GM13976 (cell line): ENCODE data around the gene CENPU.

Experiments used
- DNase-seq: peaks from one replicate; pipeline ENCODE4 v3.0.0; 2012; ENCODE audit warnings: low spot score
- in situ Hi-C: fragments of 300-500 bp; cut with MboI; formaldehyde crosslinking; loops from one replicate; pipeline ENCODE4 v1.12.0; 2022; ENCODE audit warnings: low sequenced_read_pairs, mixed read lengths, inconsistent platforms; ENCODE audit not compliant: unreplicated experiment
- TF ChIP-seq, protein P1 (sequence below): IDR thresholded peaks from 2 replicates; pipeline ENCODE4 v1.5.1; 2012; ENCODE audit warnings: borderline replicate concordance, mild to moderate bottlenecking; ENCODE audit not compliant: insufficient read depth; ENCODE audit errors: extremely low read depth, missing control alignments, control extremely low read depth

Gene CENPU

DNA sequence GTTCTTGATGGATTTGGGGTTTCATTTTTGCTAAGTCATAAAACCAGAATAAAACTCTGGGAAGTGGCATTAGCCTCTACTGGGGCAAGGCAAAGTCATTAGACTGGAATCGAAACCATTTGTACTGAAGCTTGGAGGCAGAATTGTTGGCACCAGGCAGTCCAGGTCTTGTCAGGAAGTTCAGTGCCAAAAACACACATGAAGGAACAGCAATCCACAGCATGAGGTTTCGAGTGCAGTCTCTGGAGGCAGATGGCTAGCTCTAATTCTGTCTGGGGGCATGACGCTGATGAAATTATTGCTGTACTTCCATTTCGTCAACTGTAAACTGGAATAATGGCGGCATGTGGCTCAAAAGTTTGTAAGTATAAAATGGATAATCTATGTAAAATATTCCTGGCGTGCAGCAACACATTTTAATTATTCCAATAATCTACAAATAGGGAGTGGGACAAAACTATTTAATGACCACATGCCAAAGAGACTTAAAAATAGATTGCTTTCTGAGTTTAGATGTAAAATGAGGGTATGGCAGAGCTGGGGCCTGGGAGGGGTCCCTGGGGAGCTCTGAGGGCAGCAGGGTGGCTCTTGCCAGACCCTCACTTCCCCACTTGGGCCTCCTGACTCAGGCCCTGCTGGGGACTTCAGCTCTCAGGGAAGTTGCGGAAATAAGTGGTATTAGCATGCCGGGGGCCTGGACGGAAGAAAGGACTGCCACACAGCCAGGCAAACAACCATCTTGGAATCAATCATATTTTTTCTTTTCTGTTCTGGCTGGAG lies 18.8 kb upstream of the CENPU start:
- TF ChIP-seq, protein P1, sequence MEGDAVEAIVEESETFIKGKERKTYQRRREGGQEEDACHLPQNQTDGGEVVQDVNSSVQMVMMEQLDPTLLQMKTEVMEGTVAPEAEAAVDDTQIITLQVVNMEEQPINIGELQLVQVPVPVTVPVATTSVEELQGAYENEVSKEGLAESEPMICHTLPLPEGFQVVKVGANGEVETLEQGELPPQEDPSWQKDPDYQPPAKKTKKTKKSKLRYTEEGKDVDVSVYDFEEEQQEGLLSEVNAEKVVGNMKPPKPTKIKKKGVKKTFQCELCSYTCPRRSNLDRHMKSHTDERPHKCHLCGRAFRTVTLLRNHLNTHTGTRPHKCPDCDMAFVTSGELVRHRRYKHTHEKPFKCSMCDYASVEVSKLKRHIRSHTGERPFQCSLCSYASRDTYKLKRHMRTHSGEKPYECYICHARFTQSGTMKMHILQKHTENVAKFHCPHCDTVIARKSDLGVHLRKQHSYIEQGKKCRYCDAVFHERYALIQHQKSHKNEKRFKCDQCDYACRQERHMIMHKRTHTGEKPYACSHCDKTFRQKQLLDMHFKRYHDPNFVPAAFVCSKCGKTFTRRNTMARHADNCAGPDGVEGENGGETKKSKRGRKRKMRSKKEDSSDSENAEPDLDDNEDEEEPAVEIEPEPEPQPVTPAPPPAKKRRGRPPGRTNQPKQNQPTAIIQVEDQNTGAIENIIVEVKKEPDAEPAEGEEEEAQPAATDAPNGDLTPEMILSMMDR, result no peak
- DNase-seq, result no peak
- in situ Hi-C loops, result no loop called here

DNA sequence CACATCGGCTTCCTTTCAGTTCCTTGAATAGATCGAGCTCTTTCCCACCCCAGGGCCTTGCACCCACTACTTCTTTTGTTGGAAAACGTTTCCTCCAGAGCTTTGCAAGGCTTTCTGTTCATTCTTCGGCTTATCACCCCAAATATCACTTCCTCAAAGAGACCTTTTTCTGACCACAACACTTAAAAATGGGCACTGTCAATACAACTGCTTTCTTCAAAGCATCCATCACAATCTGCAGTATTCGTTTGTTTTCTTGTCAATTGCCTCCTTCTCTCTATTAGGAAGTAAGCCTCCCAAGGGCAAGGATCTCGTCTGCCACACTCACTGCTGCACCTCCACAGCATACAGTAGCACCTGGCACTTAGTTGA lies 17.7 kb upstream of the CENPU start:
- TF ChIP-seq, protein P1, result no peak
- in situ Hi-C loops, result no loop called here
- no peak for DNase-seq

DNA sequence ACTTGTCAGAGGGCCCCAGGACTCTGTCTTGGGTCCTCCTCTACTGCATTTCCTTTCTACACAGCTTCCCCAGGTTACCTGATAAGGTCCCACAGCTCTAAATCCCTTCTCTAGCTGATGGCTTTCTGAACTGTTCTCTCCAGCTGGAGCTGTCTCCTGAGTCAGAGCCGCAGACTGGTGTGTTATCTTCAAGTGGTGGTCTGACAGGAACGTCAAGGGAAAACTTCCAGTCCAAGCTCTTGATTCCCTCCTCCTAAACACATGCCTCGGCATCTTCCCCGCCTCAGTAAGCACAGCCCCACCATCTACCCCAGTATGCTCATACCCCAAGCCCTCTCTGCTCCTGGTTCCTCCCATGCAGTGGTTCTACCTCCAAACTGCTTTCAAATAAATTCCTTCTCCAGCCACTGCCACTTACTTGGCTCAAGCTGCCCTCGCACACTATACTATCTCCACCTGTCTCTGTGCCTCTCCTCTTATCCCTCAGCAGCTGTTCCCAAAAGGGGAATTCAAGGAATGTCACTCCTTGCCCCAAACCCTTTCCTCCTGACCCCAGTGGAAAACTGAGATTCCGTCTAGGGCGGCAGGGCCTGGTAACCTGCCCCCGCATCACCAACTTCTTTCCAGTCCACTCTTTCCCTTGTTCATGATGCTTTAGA lies 17.2 kb upstream of the CENPU start:
- TF ChIP-seq, protein P1, result no peak
- in situ Hi-C loops, result no loop called here
- DNase-seq, result no peak

DNA sequence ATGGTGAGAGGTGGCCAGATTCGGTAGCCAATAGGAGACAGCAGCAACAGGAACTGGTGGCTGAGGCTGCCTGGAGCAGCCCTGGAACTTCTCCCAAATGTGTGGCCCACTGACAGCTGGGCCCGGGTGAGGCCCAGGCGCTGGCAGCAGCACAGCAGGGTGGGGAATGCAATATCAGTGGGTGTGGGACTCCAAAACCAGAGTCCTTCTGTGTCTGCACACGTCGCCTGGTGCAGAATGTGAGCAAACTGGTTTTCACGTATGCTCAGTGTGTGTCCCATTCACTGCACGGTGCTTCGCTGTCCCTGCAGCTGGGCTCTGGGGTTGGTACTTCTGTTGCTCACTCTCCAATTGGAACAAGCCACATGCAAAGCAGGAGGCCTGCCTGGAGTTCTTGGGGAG lies 14.4 kb upstream of the CENPU start:
- in situ Hi-C loops, result no loop called here
- DNase-seq, result no peak
- TF ChIP-seq, protein P1, result no peak

DNA sequence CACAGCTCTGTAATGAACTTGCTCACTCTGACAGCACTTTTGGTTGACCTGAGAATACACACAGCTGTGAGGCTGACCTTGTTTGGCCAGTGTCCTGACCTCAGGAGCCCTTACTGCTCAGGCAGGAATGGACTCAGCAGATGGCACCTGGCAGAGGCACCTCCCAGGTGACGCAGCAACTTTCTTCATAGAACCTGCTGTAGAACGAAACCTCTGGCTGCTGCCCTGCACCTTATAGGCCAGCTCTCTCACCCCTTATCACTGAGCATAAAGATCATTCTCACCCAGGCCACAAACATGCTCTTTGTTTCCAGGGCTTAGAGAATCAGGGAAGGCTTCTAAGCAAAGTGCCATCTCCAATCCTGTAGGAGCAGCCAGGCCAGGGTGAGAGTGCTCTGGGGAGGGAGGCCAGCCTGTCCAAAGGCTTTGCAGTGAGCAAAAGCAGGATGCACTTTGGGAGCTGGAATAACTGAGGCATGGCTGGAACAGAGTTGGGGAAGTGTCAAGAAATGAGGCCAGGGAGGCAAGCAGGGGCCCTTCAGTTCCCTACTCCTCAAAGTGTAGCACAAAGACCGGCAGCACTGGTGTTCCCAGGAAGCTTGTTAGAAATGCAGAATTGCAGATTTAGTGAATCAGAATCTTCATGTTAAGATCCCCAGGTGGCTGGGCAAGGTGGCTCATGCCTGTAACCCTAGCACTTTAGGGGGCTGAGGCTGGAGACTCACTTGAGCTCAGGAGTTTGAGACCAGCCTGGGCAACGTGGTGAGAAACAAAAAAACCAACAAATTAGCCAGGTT lies 13.3 kb upstream of the CENPU start:
- DNase-seq, result no peak
- TF ChIP-seq, protein P1, result no peak
- in situ Hi-C loops, result no loop called here
